K562 (cell line): ENCODE data around the gene CASKIN2. TPM values are rescaled to one million over a fixed set of nuclear protein-coding genes. Genes with fewer than 3 reads are reported as not detected.
A peak's percentile ranks its signal among the peaks of the same experiment; 100 is the strongest.

Experiments
- ATAC-seq: fragments of 200-7000 bp; cut with Tn5 transposase; 3 replicates; pipeline ENCODE4 v1.9.1; 2020; ENCODE audit warnings: moderate library complexity
- BruUV-seq: library from RNA; stranded (reverse); fragments of 400-500 nt; replicated peaks from 2 replicates; lab custom pipeline; 2021; lab: Mats Ljungman, UMichigan
- CTCF ChIA-PET: fragments of 300-600 bp; formaldehyde crosslinking; extraction: SDS; loops from one replicate; lab custom pipeline; 2021; ENCODE audit warnings: low intra/inter-chr PET ratio; lab: Yijun Ruan, JAX
- POLR2A ChIA-PET: fragments of 300-600, 350-650 bp; sonication (Branson Sonifier 250); formaldehyde crosslinking; extraction: SDS; loops from one replicate; lab custom pipeline; 2021; ENCODE audit warnings: antibody characterized with exemption, inconsistent platforms; lab: Yijun Ruan, JAX
- DNase-seq, 4 experiments: peaks; one replicate each; pipeline versions ENCODE4 v3.0.0 to v3.0.0-alpha.2; 2011 to 2018; ENCODE audit warnings: low spot score in 3 of 4, mixed read lengths in 3 of 4; ENCODE audit errors: extremely low read depth in 1 of 4
- FAIRE-seq: peaks from 2 replicates; lab custom pipeline; 2011; peaks lifted over from hg19 to GRCh38; lab: Jason Lieb, UNC
- H2AFZ ChIP-seq: 2 replicates; pipeline ENCODE4 v1.6.0; 2011; ENCODE audit warnings: low read depth, low read length, control low read depth, inconsistent platforms
- H3K27ac ChIP-seq: fragments of 200-600 bp; 3 replicates; pipeline ENCODE4 v1.8.0; 2011; ENCODE audit warnings: low read depth, mild to moderate bottlenecking, control low read depth, inconsistent platforms, low read length, moderate library complexity, mixed read lengths; ENCODE audit errors: extremely low read depth
- H3K27me3 ChIP-seq, 2 experiments: fragments of 300-600 bp in 1 of 2; 2 replicates in 1 of 2; 3 replicates in 1 of 2; pipeline versions ENCODE4 v1.6.0 to v1.8.0; 2011; ENCODE audit warnings: inconsistent platforms in 2 of 2, low read length in 2 of 2, mild to moderate bottlenecking in 1 of 2, mixed read lengths in 1 of 2, moderate library complexity in 1 of 2; ENCODE audit not compliant: control insufficient read depth in 2 of 2, insufficient read depth in 2 of 2
- H3K36me3 ChIP-seq: fragments of 300-600 bp; 3 replicates; pipeline ENCODE4 v1.8.0; 2011; ENCODE audit warnings: mild to moderate bottlenecking, low read length, inconsistent platforms; ENCODE audit not compliant: control insufficient read depth, insufficient read depth
- H3K4me1 ChIP-seq, 2 experiments: fragments of 200-600 bp in 1 of 2; replicated peaks in 1 of 2; 2 replicates in 1 of 2; 3 replicates in 1 of 2; pipeline versions ENCODE4 v1.5.1 to v1.8.0; 2011; ENCODE audit warnings: inconsistent platforms in 2 of 2, low read length in 2 of 2, mild to moderate bottlenecking in 1 of 2, mixed read lengths in 1 of 2, moderate library complexity in 1 of 2; ENCODE audit not compliant: control insufficient read depth in 2 of 2, insufficient read depth in 2 of 2
- H3K4me2 ChIP-seq: 2 replicates; pipeline ENCODE4 v1.6.1; 2011; ENCODE audit warnings: low read length, control low read depth, inconsistent platforms, mixed read lengths; ENCODE audit not compliant: insufficient read depth
- H3K4me3 ChIP-seq: fragments of 200-600 bp; sonication (generic), shearing (Covaris generic); 2 replicates; pipeline ENCODE4 v1.5.1; 2016; ENCODE audit warnings: control low read depth, inconsistent platforms
- H3K79me2 ChIP-seq: fragments of 200-600 bp; 3 replicates; pipeline ENCODE4 v1.8.0; 2011; ENCODE audit warnings: low read length, inconsistent platforms; ENCODE audit not compliant: control insufficient read depth, insufficient read depth
- H3K9ac ChIP-seq, 2 experiments: 2 replicates each; pipeline versions ENCODE4 v1.6.0 to v1.6.1; 2011; ENCODE audit warnings: low read depth in 2 of 2, low read length in 2 of 2, control low read depth in 1 of 2, inconsistent platforms in 1 of 2, mild to moderate bottlenecking in 1 of 2, mixed read lengths in 1 of 2; ENCODE audit not compliant: insufficient read depth in 1 of 2
- H3K9me1 ChIP-seq: one replicate; pipeline ENCODE4 v1.6.0; 2011; ENCODE audit warnings: inconsistent platforms, mild to moderate bottlenecking, low read length, moderate library complexity; ENCODE audit not compliant: control insufficient read depth, insufficient read depth
- H3K9me3 ChIP-seq: replicated peaks from 2 replicates; pipeline ENCODE4 v1.5.1; 2011; ENCODE audit warnings: low read depth, low read length, inconsistent platforms; ENCODE audit not compliant: control insufficient read depth, insufficient read depth
- H4K20me1 ChIP-seq: replicated peaks from 2 replicates; pipeline ENCODE4 v1.6.1; 2011; ENCODE audit warnings: low read length, inconsistent platforms, mixed read lengths; ENCODE audit not compliant: control insufficient read depth, insufficient read depth
- ATF1 ChIP-seq, 2 experiments: fragments of 450-650 bp in 1 of 2; IDR thresholded peaks; 2 replicates each; pipeline ENCODE4 v1.6.1; 2016; ENCODE audit warnings: missing compliant biosample characterization in 1 of 2, missing genetic modification characterization in 1 of 2
- DIDO1 ChIP-seq: fragments of 450-650 bp; IDR thresholded peaks from 2 replicates; pipeline ENCODE4 v1.6.1; 2016; ENCODE audit warnings: low read depth, missing biosample characterization, missing genetic modification characterization
- HMG20B ChIP-seq: fragments of 250-450 bp; sonication (Bioruptor Pico); IDR thresholded peaks from 2 replicates; pipeline ENCODE4 v1.5.0; 2021; ENCODE audit warnings: mild to moderate bottlenecking
- NR2C1 ChIP-seq, 2 experiments: fragments of 450-650 bp; IDR thresholded peaks; 2 replicates each; pipeline ENCODE4 v1.6.1; 2017; ENCODE audit warnings: mild to moderate bottlenecking in 2 of 2, antibody characterized with exemption in 1 of 2, inconsistent platforms in 1 of 2, missing compliant biosample characterization in 1 of 2, missing genetic modification characterization in 1 of 2
- WGBS: fragments of 100-300 bp; shearing (Covaris generic); methylation state at CpG from one replicate; pipeline ENCODE4 v1.1.6; 2016; ENCODE audit warnings: low coverage, mixed read lengths; ENCODE audit not compliant: insufficient coverage; ENCODE audit errors: missing lambda C conversion rate; 5-methylcytosine and 5-hydroxymethylcytosine counted together
- in situ Hi-C: fragments of 300-500 bp; cut with MboI; formaldehyde crosslinking; loops from 4 replicates; pipeline ENCODE4 v1.15.0; 2018; ENCODE audit warnings: inconsistent platforms, mixed read lengths
- intact Hi-C: fragments of 100-400 bp; cut with micrococcal nuclease; formaldehyde crosslinking; loops from 2 replicates; pipeline ENCODE4 v1.14.2; 2022
- polyA plus RNA-seq, 8 experiments: library from polyadenylated mRNA; depleted of rRNA in 4 of 8; stranded (reverse) in 5 of 8; unstranded in 3 of 8; fragments of >200 nt; fragmentation: Nextera tagmentation in 2 of 8; fragmentation: Illumina TruSeq in 1 of 8; extraction: Ambion mirVana in 2 of 8; extraction: Trizol in 1 of 8; gene quantifications; 2 replicates each; pipeline versions ENCODE4 v1.2.1 to v1.2.3, GENCODE V29; 2011 to 2014; ENCODE audit warnings: inconsistent platforms in 1 of 8, missing spikeins in 1 of 8
- total RNA-seq, 7 experiments: library from RNA; depleted of rRNA in 6 of 7; stranded (reverse); fragments of >200 nt in 6 of 7; fragmentation: Illumina TruSeq in 2 of 7; extraction: Trizol in 2 of 7; gene quantifications; 2 replicates each; pipeline versions ENCODE4 v1.2.1 to v1.2.3, GENCODE V29; 2011 to 2021; ENCODE audit warnings: low replicate concordance in 1 of 7
- TF ChIP-seq, protein P1 (sequence below): fragments of 450-650 bp; formaldehyde crosslinking; IDR thresholded peaks from 2 replicates; pipeline ENCODE4 v1.4.0; 2020; ENCODE audit warnings: mild to moderate bottlenecking
- TF ChIP-seq, protein P2 (sequence below), 3 experiments: fragments of 200-800 bp in 1 of 3; sonication (Bioruptor generic) in 1 of 3; sonication (generic) in 1 of 3; formaldehyde crosslinking in 1 of 3; IDR thresholded peaks; 2 replicates each; pipeline versions ENCODE4 v1.6.1 to v1.8.0; 2016 to 2022; ENCODE audit warnings: mild to moderate bottlenecking in 2 of 3, missing compliant biosample characterization in 2 of 3, missing genetic modification characterization in 2 of 3, missing genetic modification reagents in 1 of 3

The CASKIN2 gene
- total and polyA plus RNA-seq, 9 of the 15 experiments (the other 6 are each of a cell fraction or from before 2014, with no cell fraction given) = 0.01 to 12.2 (median 2.1) TPM

DNA sequence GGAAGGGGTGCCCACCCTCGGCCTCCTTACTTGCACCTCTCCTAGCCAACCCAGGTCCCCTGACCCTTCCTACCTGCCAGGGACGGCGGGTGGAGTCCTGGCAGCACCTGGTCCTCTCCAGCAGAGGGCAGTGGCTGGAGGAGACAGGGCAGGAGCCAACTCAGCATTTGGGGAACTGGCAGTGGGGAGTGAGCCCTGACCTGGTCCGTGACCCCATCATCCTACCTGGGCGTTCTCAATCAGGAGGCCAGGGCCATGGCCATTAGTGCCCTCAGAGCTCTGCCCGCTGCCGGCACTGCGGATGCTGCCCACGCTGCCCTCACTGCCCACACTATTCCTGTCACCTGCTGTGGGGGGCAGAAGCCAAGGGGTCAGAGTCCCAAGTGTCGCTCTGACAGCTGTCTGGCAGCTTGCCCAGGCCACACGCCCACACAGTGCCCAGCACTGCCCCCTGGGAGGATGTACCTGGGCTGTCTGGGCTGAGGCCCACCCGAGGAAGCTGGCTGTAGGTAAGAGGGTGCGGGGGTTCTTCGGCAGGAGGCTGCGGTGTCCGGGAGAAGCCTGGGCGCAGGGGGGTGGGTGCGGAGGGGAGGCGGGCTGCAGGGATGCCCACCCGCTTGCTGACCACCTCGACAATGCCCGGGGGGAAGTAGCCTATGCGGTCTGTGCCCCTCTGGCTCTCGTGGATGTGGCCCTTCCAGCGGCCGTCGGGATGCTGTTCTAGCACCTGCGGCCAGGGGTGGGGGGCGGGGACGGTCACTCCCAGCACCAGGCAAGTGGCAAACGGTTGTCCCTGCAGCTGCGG, 10.8 kb downstream of the CASKIN2 start (continued):
- TF ChIP-seq, protein P1, sequence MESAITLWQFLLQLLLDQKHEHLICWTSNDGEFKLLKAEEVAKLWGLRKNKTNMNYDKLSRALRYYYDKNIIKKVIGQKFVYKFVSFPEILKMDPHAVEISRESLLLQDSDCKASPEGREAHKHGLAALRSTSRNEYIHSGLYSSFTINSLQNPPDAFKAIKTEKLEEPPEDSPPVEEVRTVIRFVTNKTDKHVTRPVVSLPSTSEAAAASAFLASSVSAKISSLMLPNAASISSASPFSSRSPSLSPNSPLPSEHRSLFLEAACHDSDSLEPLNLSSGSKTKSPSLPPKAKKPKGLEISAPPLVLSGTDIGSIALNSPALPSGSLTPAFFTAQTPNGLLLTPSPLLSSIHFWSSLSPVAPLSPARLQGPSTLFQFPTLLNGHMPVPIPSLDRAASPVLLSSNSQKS (CRISPR knock-in tag) = no peak

DNA sequence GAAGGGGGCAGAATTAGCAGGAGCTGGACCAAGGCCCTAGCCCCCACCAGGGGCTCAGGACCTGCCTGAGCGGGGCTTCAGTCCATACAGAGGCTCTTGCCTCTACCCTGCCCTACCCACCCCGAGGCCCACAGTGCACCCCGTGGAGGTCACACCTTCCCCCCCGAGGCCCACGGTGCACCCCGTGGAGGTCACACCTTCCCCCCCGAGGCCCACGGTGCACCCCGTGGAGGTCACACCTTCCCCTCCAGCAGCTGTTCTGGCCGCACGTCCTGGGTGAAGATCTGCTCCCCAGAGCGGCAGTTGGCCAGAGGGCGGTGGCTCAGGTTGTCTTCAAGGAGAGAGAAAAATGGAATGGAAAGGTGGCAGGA, 11.4 kb downstream of the CASKIN2 start:
- Histone ChIP-seq H3K27ac (no peak overlapping the region), H4K20me1 (0 out of 2 replicates have a peak, but pooled peaks cover 4% of the 10 kb centered on the region), H3K4me1 (peaks cover 0 to 76% of the 10 kb centered on the region in 2 experiments; a peak in 2 of 5 replicates), H3K9me3 (no peaks in the 10 kb centered on the region), H3K9ac (peak overlapping the region in 1 of 2 experiments; percentile 40; a peak in 1 of 4 replicates), H3K79me2 (no peaks in the 10 kb centered on the region), H3K4me2 (no peak overlapping the region), H3K4me3 (no peak overlapping the region), H3K9me1 (no peaks in the 10 kb centered on the region), H3K27me3 (no peaks in the 10 kb centered on the region), H3K36me3 (peaks cover 22% of the 10 kb centered on the region; the same call in 1 of the 3 replicates), H2AFZ (no peak overlapping the region)
- POLR2A ChIA-PET = interaction anchor here (0.6 kb wide), 1 partner anchor 21 kb away, joined by 3 read pairs; no protein-coding TSS in a partner anchor
- intact Hi-C loops = no loop called here
- 54% methylated on average over 9 of the region's 13 CpGs for WGBS
- no peak for DNase-seq
- no peak for FAIRE-seq
- in situ Hi-C loops = no loop called here
- BruUV-seq = no TSS peak
- CTCF ChIA-PET = no interaction called here
- TF ChIP-seq NR2C1 (IDR thresholded peaks at IDR 0.05) (no peak), NR2C1 (tag; IDR thresholded peaks at IDR 0.05) (no peak), DIDO1 (tag) (no peak), ATF1 (CRISPR knock-in tag; IDR thresholded peaks at IDR 0.05) (no peak), ATF1 (tag; IDR thresholded peaks at IDR 0.05) (no peak), HMG20B (CRISPR knock-in tag) (no peak)
- TF ChIP-seq, protein P2, sequence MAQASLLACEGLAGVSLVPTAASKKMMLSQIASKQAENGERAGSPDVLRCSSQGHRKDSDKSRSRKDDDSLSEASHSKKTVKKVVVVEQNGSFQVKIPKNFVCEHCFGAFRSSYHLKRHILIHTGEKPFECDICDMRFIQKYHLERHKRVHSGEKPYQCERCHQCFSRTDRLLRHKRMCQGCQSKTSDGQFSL (CRISPR knock-in tag; IDR thresholded peaks at IDR 0.05) = peak; percentile 35; the same call in 1 of the 2 replicates
- TF ChIP-seq, protein P2 (tag; IDR thresholded peaks at IDR 0.05) = no peak
- no peak for ATAC-seq
